Neural progenitor cell (in vitro differentiated cells): ENCODE results near the gene SLC26A4.

Experiments
- CTCF ChIP-seq: fragments of 200-600 bp; sonication (generic); IDR thresholded peaks from 2 replicates; pipeline ENCODE4 v1.5.1; 2017; ENCODE audit warnings: antibody characterized with exemption, mild to moderate bottlenecking
- EZH2 ChIP-seq: fragments of 200-600 bp; sonication (generic); IDR thresholded peaks from 2 replicates; pipeline ENCODE4 v1.6.1; 2017; ENCODE audit warnings: antibody characterized with exemption, mild to moderate bottlenecking, moderate library complexity

- TF ChIP-seq CTCF (no peak), EZH2 (no peak)
These were observed 31.1 kb downstream of the SLC26A4 start for GRCh38 chr7:107691716-107692115.
